Measurements from ENCODE around the gene ABI1. TPM values are rescaled to one million over a fixed set of nuclear protein-coding genes. Genes with fewer than 3 reads are reported as not detected.

ABI1 gene
- total RNA-seq, 1 experiment from 2014 or later: 25.2 TPM

- Histone ChIP-seq H2AFZ (ENCODE audit: low read length) (no peak overlapping the region), H3K79me2 (ENCODE audit: low read length) (peaks cover 19% of the 10 kb centered on the region; the same call in 1 of the 2 replicates), H3F3A (ENCODE audit: low read length, unreplicated experiment) (no peaks in the 10 kb centered on the region), H3K36me3 (ENCODE audit: low read depth, low read length) (no peaks in the 10 kb centered on the region), H3K27me3 (ENCODE audit: low read length) (no peaks in the 10 kb centered on the region), H3K27ac (ENCODE audit: low read length) (no peak overlapping the region), H3K4me1 (ENCODE audit: insufficient read depth, low read length) (no peaks in the 10 kb centered on the region), H3K9ac (ENCODE audit: low read length) (no peak overlapping the region), H3K9me2 (replicated peaks; ENCODE audit: low read length) (no peaks in the 10 kb centered on the region), H4K20me1 (ENCODE audit: low read length) (no peaks in the 10 kb centered on the region), H3K4me3 (ENCODE audit: low read length) (no peak overlapping the region), H3K4me2 (ENCODE audit: low read length) (no peak overlapping the region), H3K9me3 (ENCODE audit: low read length) (no peaks in the 10 kb centered on the region)
- ChIA-PET CTCF (no interaction called here), POLR2A (ENCODE audit: unreplicated experiment) (no interaction called here)
- BruUV-seq (replicated peaks): no TSS peak
- intact Hi-C loops (cut with micrococcal nuclease): no loop called here
- DNase-seq (no peak), ATAC-seq (no peak)
- TF ChIP-seq EZH2phosphoT487 (IDR thresholded peaks at IDR 0.05; ENCODE audit: borderline replicate concordance, low read length): no peak
- no peak for TF ChIP-seq EZH2 (IDR thresholded peaks at IDR 0.05; ENCODE audit: low read length, unreplicated experiment)
- TF ChIP-seq CTCF (conservative IDR thresholded peaks at IDR 0.05; ENCODE audit: low read depth, low read length): no peak
Observed at GRCh38 chr10:26798298-26798697, 62.5 kb downstream of the ABI1 start.

GRCh38 chr10:26797340-26797739 is 63.4 kb downstream of the ABI1 start:
- Histone ChIP-seq H3K4me3 (ENCODE audit: low read length) (no peak overlapping the region), H3K79me2 (ENCODE audit: low read length) (peaks cover 21% of the 10 kb centered on the region), H3K9me3 (ENCODE audit: low read length) (no peaks in the 10 kb centered on the region), H3K9me2 (replicated peaks; ENCODE audit: low read length) (no peaks in the 10 kb centered on the region), H3K9ac (ENCODE audit: low read length) (no peak overlapping the region), H3K4me2 (ENCODE audit: low read length) (no peak overlapping the region), H3F3A (ENCODE audit: low read length, unreplicated experiment) (no peaks in the 10 kb centered on the region), H3K27me3 (ENCODE audit: low read length) (no peaks in the 10 kb centered on the region), H2AFZ (ENCODE audit: low read length) (no peak overlapping the region), H3K36me3 (ENCODE audit: low read depth, low read length) (no peaks in the 10 kb centered on the region), H3K4me1 (ENCODE audit: insufficient read depth, low read length) (no peaks in the 10 kb centered on the region), H3K27ac (ENCODE audit: low read length) (no peak overlapping the region), H4K20me1 (ENCODE audit: low read length) (no peaks in the 10 kb centered on the region)
- CTCF ChIA-PET: no interaction called here
- POLR2A ChIA-PET (ENCODE audit: unreplicated experiment): no interaction called here
- ATAC-seq: no peak
- DNase-seq: no peak
- TF ChIP-seq CTCF (conservative IDR thresholded peaks at IDR 0.05; ENCODE audit: low read depth, low read length) (no peak), EZH2phosphoT487 (IDR thresholded peaks at IDR 0.05; ENCODE audit: borderline replicate concordance, low read length) (no peak), EZH2 (IDR thresholded peaks at IDR 0.05; ENCODE audit: low read length, unreplicated experiment) (no peak)
- intact Hi-C loops (cut with micrococcal nuclease): no loop called here
- no TSS peak for BruUV-seq (replicated peaks)

GRCh38 chr10:26792758-26793495 is 67.8 kb downstream of the ABI1 start:
- Histone ChIP-seq H3K4me3 (ENCODE audit: low read length) (no peak overlapping the region), H3K36me3 (ENCODE audit: low read depth, low read length) (no peaks in the 10 kb centered on the region), H2AFZ (ENCODE audit: low read length) (no peak overlapping the region), H3K9ac (ENCODE audit: low read length) (no peak overlapping the region), H3K79me2 (ENCODE audit: low read length) (peaks cover 8% of the 10 kb centered on the region; the same call in 1 of the 2 replicates), H3K9me2 (replicated peaks; ENCODE audit: low read length) (no peaks in the 10 kb centered on the region), H3F3A (ENCODE audit: low read length, unreplicated experiment) (no peaks in the 10 kb centered on the region), H3K4me1 (ENCODE audit: insufficient read depth, low read length) (no peaks in the 10 kb centered on the region), H3K27ac (ENCODE audit: low read length) (no peak overlapping the region), H3K4me2 (ENCODE audit: low read length) (no peak overlapping the region), H3K27me3 (ENCODE audit: low read length) (no peaks in the 10 kb centered on the region), H3K9me3 (ENCODE audit: low read length) (no peaks in the 10 kb centered on the region), H4K20me1 (ENCODE audit: low read length) (no peaks in the 10 kb centered on the region)
- CTCF ChIA-PET: no interaction called here
- TF ChIP-seq EZH2 (IDR thresholded peaks at IDR 0.05; ENCODE audit: low read length, unreplicated experiment): no peak
- TF ChIP-seq EZH2phosphoT487 (IDR thresholded peaks at IDR 0.05; ENCODE audit: borderline replicate concordance, low read length): no peak
- TF ChIP-seq CTCF (conservative IDR thresholded peaks at IDR 0.05; ENCODE audit: low read depth, low read length): no peak
- no peak for ATAC-seq
- DNase-seq: no peak
- no TSS peak for BruUV-seq (replicated peaks)
- intact Hi-C loops (cut with micrococcal nuclease): no loop called here
- POLR2A ChIA-PET (ENCODE audit: unreplicated experiment): no interaction called here

Measured in PC-3 (cell line).